Parathyroid adenoma (tissue), 2 donors: Measurements from ENCODE around the gene SLA2.
"Not testable (repeated sequence)": the region's sequence is repeated elsewhere in the genome, so short reads cannot be mapped to it uniquely, and the experiment has no call there.

ENCODE experiments used
- H2AFZ ChIP-seq: fragments of 300-600 bp; sonication (generic); one replicate; pipeline ENCODE4 v1.7.0; 2017; ENCODE audit warnings: antibody characterized with exemption, mild to moderate bottlenecking
- H3K27ac ChIP-seq: fragments of 300-600 bp; sonication (generic); one replicate; pipeline ENCODE4 v1.7.0; 2017
- H3K27me3 ChIP-seq: fragments of 300-600 bp; sonication (generic); one replicate; pipeline ENCODE4 v1.7.0; 2017; ENCODE audit warnings: low read length; ENCODE audit not compliant: control insufficient read depth, insufficient read depth
- H3K36me3 ChIP-seq: fragments of 300-600 bp; sonication (generic); one replicate; pipeline ENCODE4 v1.7.0; 2017; ENCODE audit warnings: low read length; ENCODE audit not compliant: control insufficient read depth, insufficient read depth
- H3K4me1 ChIP-seq: fragments of 300-600 bp; sonication (generic); one replicate; pipeline ENCODE4 v1.7.0; 2017; ENCODE audit warnings: control low read depth
- H3K4me2 ChIP-seq: fragments of 300-600 bp; sonication (generic); one replicate; pipeline ENCODE4 v1.7.0; 2017; ENCODE audit warnings: low read length
- H3K4me3 ChIP-seq: fragments of 300-600 bp; sonication (generic); one replicate; pipeline ENCODE4 v1.7.0; 2017; ENCODE audit warnings: low read depth, low read length
- H3K79me2 ChIP-seq: fragments of 300-600 bp; sonication (generic); one replicate; pipeline ENCODE4 v1.7.0; 2017; ENCODE audit warnings: control low read depth
- H3K9ac ChIP-seq: fragments of 300-600 bp; sonication (generic); one replicate; pipeline ENCODE4 v1.7.0; 2017; ENCODE audit warnings: mild to moderate bottlenecking
- H3K9me3 ChIP-seq: fragments of 300-600 bp; sonication (generic); one replicate; pipeline ENCODE4 v1.7.0; 2017; ENCODE audit warnings: low read length; ENCODE audit not compliant: control insufficient read depth
- TF ChIP-seq, protein P1 (sequence below): fragments of 300-600 bp; sonication (generic); IDR thresholded peaks from one replicate; pipeline ENCODE4 v1.7.0; 2017; ENCODE audit warnings: antibody characterized with exemption, mild to moderate bottlenecking
- donor health status: primary hyperparathyroidism.

Gene SLA2

DNA sequence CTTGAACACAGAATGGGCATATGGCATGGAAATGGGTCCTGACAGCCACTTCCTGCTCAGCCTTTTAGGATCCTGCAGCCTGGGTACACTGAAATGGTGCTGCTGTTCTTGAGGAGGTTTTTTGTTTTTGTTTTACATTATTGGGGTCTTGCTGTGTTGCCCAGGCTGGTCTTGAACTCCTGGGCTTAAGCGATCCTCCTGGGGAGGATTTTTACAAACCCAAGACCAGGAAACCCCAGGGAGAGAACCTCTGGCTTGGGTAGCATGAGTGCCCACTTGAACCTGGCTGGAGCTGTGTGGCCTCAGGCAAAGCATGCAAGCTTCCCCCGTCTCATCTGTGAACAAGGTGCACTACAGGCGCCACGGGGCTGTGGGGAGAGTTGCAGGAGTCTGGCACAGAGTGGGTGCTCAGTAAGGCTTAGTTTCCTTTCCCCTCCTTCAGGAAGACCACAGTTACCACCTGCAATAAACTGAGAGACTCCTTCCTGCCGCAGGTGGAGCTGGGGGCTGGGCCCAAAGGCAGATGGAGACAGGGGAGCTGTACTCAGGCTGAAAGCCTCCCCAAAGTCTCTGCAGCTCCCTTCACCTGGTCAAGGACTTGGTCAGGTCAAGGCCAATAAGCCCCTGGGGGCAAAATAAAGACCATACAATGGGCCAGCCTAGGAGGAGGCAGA, 1.8 kb downstream of the SLA2 start:
- H3K9ac ChIP-seq: no peak overlapping the region
- H3K27ac ChIP-seq: no peak overlapping the region
- H3K9me3 ChIP-seq: no peaks in the 10 kb centered on the region
- H3K4me3 ChIP-seq: no peak overlapping the region
- no peaks in the 10 kb centered on the region for H3K4me1 ChIP-seq
- H3K36me3 ChIP-seq: no peaks in the 10 kb centered on the region
- no peaks in the 10 kb centered on the region for H3K27me3 ChIP-seq
- no peak overlapping the region for H2AFZ ChIP-seq
- TF ChIP-seq, protein P1, sequence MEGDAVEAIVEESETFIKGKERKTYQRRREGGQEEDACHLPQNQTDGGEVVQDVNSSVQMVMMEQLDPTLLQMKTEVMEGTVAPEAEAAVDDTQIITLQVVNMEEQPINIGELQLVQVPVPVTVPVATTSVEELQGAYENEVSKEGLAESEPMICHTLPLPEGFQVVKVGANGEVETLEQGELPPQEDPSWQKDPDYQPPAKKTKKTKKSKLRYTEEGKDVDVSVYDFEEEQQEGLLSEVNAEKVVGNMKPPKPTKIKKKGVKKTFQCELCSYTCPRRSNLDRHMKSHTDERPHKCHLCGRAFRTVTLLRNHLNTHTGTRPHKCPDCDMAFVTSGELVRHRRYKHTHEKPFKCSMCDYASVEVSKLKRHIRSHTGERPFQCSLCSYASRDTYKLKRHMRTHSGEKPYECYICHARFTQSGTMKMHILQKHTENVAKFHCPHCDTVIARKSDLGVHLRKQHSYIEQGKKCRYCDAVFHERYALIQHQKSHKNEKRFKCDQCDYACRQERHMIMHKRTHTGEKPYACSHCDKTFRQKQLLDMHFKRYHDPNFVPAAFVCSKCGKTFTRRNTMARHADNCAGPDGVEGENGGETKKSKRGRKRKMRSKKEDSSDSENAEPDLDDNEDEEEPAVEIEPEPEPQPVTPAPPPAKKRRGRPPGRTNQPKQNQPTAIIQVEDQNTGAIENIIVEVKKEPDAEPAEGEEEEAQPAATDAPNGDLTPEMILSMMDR: no peak
- no peak overlapping the region for H3K4me2 ChIP-seq
- H3K79me2 ChIP-seq: no peaks in the 10 kb centered on the region

DNA sequence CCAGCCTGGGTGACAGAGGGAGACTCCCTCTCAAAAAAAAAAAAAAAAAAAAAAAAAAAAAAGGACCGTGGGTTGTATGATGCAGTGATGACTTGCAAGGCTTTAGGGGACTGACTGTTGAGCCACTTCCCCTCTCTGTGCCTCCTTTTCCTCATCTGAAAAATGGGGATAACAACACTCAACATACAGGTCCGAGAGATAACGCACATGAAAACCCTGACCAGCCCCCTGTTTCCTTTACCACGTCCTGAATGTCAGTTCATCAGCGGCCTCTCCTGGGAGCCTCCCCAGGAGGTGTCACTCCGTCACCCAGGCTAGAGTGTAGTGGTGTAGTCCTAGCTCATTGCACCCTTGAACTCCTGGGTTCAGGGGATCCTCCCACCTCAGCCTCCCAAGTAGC, 3.9 kb downstream of the SLA2 start:
- H3K27ac ChIP-seq: no peak overlapping the region
- H3K9me3 ChIP-seq: no peaks in the 10 kb centered on the region
- no peak overlapping the region for H3K9ac ChIP-seq
- H3K79me2 ChIP-seq: no peaks in the 10 kb centered on the region
- H3K4me2 ChIP-seq: no peak overlapping the region
- no peaks in the 10 kb centered on the region for H3K36me3 ChIP-seq
- no peaks in the 10 kb centered on the region for H3K4me1 ChIP-seq
- H3K27me3 ChIP-seq: no peaks in the 10 kb centered on the region
- no peak overlapping the region for H2AFZ ChIP-seq
- TF ChIP-seq, protein P1: no peak
- no peak overlapping the region for H3K4me3 ChIP-seq

DNA sequence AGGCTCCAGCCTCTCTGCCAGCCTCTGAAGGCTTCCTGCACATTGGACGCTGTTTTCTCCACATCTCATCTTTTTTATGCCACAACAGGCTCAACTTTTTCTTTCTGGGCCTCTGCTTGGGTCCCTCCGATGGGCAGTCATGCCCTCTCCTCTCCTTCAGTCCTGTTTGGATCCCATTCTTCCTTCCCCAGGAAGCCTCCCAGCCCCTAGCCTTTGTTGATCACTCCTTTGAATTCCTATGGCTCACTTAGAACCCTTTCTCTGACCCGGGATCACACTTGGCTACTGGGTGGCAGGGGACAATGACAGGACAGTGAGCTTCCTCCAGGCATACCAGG, 4.5 kb downstream of the SLA2 start:
- Histone ChIP-seq H3K27me3 (no peaks in the 10 kb centered on the region), H2AFZ (no peak overlapping the region), H3K4me1 (no peaks in the 10 kb centered on the region), H3K9ac (no peak overlapping the region), H3K4me3 (no peak overlapping the region), H3K9me3 (no peaks in the 10 kb centered on the region), H3K79me2 (no peaks in the 10 kb centered on the region), H3K27ac (no peak overlapping the region), H3K4me2 (no peak overlapping the region), H3K36me3 (no peaks in the 10 kb centered on the region)
- TF ChIP-seq, protein P1: no peak

DNA sequence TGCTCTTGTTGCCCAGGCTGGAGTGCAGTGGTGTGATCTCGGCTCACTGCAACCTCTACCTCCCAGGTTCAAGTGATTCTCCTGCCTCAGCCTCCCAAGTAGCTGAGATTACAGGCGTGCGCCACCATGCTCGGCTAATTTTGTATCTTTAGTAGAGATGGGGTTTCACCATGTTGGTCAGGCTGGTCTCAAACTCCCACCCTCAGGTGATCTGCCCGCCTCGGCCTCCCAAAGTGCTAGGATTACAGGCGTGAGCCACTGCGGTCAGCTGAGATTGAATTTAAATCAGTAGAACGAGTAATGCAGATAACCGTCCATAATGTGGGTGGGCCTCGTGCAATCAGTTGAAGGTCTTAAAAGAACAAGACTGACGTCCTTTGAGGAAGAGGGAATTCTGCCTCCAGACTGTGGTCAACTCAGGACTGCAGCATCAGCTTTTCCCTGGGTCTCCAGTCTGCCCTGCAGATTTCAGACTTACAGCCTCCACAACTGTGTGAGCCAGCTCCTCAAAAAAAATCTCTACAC, 7.1 kb downstream of the SLA2 start:
- not testable (repeated sequence) for H3K79me2 ChIP-seq, H3K4me3 ChIP-seq, H3K4me2 ChIP-seq, H3K27ac ChIP-seq, H3K36me3 ChIP-seq, H3K27me3 ChIP-seq, H3K9me3 ChIP-seq, H2AFZ ChIP-seq, H3K9ac ChIP-seq, H3K4me1 ChIP-seq

DNA sequence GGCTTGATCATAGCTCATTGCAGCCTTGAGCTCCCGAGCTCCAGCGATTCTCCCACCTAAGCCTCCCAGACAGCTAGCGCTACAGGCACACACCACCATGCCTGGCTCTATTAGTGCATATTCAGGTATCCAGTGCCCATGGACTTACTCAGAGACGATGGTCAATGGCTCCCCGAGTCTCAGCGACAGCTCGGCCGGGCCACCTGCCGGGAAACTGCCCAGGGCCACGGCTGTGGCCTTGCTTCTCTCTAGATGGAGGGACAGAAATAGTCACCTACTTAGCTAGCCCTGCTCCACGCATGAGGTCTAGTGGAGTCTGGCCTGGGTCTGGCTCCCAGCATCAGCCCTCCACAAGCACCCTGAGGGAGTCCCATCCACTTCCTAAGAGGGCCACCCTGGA, 11.7 kb downstream of the SLA2 start:
- Histone ChIP-seq H3K9me3 (no peaks in the 10 kb centered on the region), H3K4me1 (no peaks in the 10 kb centered on the region), H3K27me3 (no peaks in the 10 kb centered on the region), H3K79me2 (no peaks in the 10 kb centered on the region), H3K27ac (no peak overlapping the region), H3K9ac (no peak overlapping the region), H3K36me3 (no peaks in the 10 kb centered on the region), H3K4me3 (no peak overlapping the region), H2AFZ (no peak overlapping the region), H3K4me2 (no peak overlapping the region)
- TF ChIP-seq, protein P1: no peak
